GM12864 (cell line): ENCODE measurements around the gene SATB1.

Experiments
- DNase-seq: peaks from one replicate; pipeline ENCODE4 v3.0.0-alpha.2; 2011; ENCODE audit warnings: low read depth
- H3K4me3 ChIP-seq: 2 replicates; pipeline ENCODE4 v1.5.1; 2011; ENCODE audit warnings: mild to moderate bottlenecking, low read depth, low read length, control low read depth
- CTCF ChIP-seq: IDR thresholded peaks from 2 replicates; pipeline ENCODE4 v1.5.1; 2011; ENCODE audit warnings: low read depth, mild to moderate bottlenecking, moderate library complexity, low read length, control low read depth, inconsistent platforms; ENCODE audit errors: missing control alignments

Gene SATB1

GRCh38 chr3:18378218-18378617 lies 46.9 kb downstream of the SATB1 start:
- no peak for TF ChIP-seq CTCF

GRCh38 chr3:18376682-18377081 lies 48.5 kb downstream of the SATB1 start:
- no peak overlapping the region for H3K4me3 ChIP-seq
- TF ChIP-seq CTCF: no peak
- DNase-seq: no peak

More at GRCh38 chr3:18378218-18378617, 46.9 kb downstream of the SATB1 start:
- H3K4me3 ChIP-seq: no peak overlapping the region
- no peak for DNase-seq

GRCh38 chr3:18372786-18373405 lies 52.2 kb downstream of the SATB1 start:
- DNase-seq: no peak
- H3K4me3 ChIP-seq: no peak overlapping the region
- no peak for TF ChIP-seq CTCF

GRCh38 chr3:18370672-18371071 lies 54.5 kb downstream of the SATB1 start:
- no peak for TF ChIP-seq CTCF
- H3K4me3 ChIP-seq: no peak overlapping the region
- no peak for DNase-seq

GRCh38 chr3:18369551-18370185 lies 55.5 kb downstream of the SATB1 start:
- TF ChIP-seq CTCF: no peak
- no peak for DNase-seq
- H3K4me3 ChIP-seq: no peak overlapping the region

- DNase-seq: no peak
- no peak for TF ChIP-seq CTCF
Measured at GRCh38 chr3:18366258-18366657, 58.9 kb downstream of the SATB1 start.

GRCh38 chr3:18363338-18363737 lies 61.8 kb downstream of the SATB1 start:
- H3K4me3 ChIP-seq: no peak overlapping the region
- TF ChIP-seq CTCF: no peak
- no peak for DNase-seq

More at GRCh38 chr3:18366258-18366657, 58.9 kb downstream of the SATB1 start:
- H3K4me3 ChIP-seq: no peak overlapping the region
